Osteocyte (in vitro differentiated cells): Measurements from ENCODE around the gene MOGAT3. TPM values are rescaled to one million over a fixed set of nuclear protein-coding genes. Genes with fewer than 3 reads are reported as not detected.
A peak's percentile ranks its signal among the peaks of the same experiment; 100 is the strongest.

Source experiments
- DNase-seq: peaks from one replicate; pipeline ENCODE4 v3.0.0; 2021; ENCODE audit warnings: mixed read lengths; ENCODE audit not compliant: unreplicated experiment; ENCODE audit errors: extremely low spot score
- H3K27ac Mint-ChIP-seq: one replicate; pipeline ENCODE4 v1.8.0; 2021; ENCODE audit warnings: mild to moderate bottlenecking, mixed read lengths; ENCODE audit not compliant: unreplicated experiment
- H3K27me3 Mint-ChIP-seq: one replicate; pipeline ENCODE4 v1.8.0; 2021; ENCODE audit warnings: mixed read lengths; ENCODE audit not compliant: unreplicated experiment
- H3K36me3 Mint-ChIP-seq: one replicate; pipeline ENCODE4 v1.8.0; 2021; ENCODE audit warnings: mixed read lengths; ENCODE audit not compliant: unreplicated experiment
- H3K4me1 Mint-ChIP-seq: one replicate; pipeline ENCODE4 v1.8.0; 2021; ENCODE audit warnings: mixed read lengths; ENCODE audit not compliant: unreplicated experiment
- H3K4me3 Mint-ChIP-seq: one replicate; pipeline ENCODE4 v1.8.0; 2021; ENCODE audit warnings: mild to moderate bottlenecking, moderate library complexity, mixed read lengths; ENCODE audit not compliant: unreplicated experiment
- H3K9me3 Mint-ChIP-seq: one replicate; pipeline ENCODE4 v1.8.0; 2021; ENCODE audit warnings: mixed read lengths; ENCODE audit not compliant: unreplicated experiment
- total RNA-seq: library from RNA; stranded (reverse); gene quantifications from 2 replicates; pipeline ENCODE4 v1.2.1, GENCODE V29; 2021
- TF ChIP-seq, protein P1 (sequence below): fragments of 200-600 bp; sonication (generic); IDR thresholded peaks from 2 replicates; pipeline ENCODE4 v1.5.0; 2021; ENCODE audit warnings: antibody characterized with exemption, mild to moderate bottlenecking, moderate library complexity

The MOGAT3 gene
- total RNA-seq, 1 donor from 2014 or later = not detected

DNA sequence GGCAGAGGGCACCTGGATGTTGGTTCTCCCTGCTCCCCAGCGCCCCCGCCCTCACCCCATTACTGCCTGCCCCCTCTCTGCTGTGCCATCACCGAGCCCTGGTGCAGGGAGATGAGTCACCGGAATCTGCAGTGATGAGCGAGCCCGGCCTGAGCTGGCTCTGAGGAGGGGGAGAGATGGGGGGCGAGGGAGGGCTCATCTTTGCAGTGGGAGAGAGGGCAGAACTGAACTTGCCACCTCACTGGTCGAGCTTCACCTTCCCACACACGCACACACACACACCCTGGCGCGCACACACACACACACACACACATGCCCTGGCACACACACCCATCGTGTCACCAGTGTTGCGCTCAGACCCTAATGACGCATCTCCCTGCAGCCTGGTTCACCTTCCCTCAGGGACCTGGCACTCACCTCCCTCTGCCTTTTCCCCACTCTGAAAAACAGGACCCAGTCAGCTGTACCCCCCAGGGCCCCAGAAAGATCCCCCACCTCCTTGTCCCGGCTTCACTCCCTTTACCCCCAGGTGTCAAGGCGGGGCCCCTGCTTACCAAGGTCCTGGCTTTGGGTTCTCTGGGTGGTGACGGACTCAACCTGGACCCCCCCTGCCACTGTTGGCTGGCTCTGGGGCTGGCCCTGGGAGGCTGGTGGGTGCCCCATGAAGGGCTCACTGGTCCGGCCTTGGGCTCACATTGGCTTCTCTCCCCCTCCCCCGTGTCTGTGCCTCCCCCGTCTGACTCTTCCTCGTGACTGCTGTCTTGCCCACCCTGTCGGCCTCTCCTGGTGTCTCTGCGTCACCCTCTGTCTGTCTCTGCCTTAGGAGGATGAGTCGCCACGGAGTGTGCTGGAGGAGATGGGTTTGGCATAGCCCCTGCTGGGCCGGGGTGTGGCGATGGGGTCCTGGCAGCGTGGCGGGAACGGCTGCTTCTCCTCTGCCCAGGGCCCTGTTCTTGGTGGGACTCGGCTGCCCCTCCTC, 40.9 kb downstream of the MOGAT3 start:
- Mint-ChIP-seq H3K27ac (no peak overlapping the region), H3K4me3 (no peak overlapping the region)

GRCh38 chr7:101156866-101157589, 43.8 kb downstream of the MOGAT3 start:
- Mint-ChIP-seq H3K9me3 (no peaks in the 10 kb centered on the region), H3K27me3 (peaks cover 2% of the 10 kb centered on the region), H3K4me1 (peaks cover 12% of the 10 kb centered on the region), H3K4me3 (no peak overlapping the region), H3K36me3 (peaks cover 18% of the 10 kb centered on the region), H3K27ac (no peak overlapping the region)
- TF ChIP-seq, protein P1, sequence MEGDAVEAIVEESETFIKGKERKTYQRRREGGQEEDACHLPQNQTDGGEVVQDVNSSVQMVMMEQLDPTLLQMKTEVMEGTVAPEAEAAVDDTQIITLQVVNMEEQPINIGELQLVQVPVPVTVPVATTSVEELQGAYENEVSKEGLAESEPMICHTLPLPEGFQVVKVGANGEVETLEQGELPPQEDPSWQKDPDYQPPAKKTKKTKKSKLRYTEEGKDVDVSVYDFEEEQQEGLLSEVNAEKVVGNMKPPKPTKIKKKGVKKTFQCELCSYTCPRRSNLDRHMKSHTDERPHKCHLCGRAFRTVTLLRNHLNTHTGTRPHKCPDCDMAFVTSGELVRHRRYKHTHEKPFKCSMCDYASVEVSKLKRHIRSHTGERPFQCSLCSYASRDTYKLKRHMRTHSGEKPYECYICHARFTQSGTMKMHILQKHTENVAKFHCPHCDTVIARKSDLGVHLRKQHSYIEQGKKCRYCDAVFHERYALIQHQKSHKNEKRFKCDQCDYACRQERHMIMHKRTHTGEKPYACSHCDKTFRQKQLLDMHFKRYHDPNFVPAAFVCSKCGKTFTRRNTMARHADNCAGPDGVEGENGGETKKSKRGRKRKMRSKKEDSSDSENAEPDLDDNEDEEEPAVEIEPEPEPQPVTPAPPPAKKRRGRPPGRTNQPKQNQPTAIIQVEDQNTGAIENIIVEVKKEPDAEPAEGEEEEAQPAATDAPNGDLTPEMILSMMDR = no peak
- DNase-seq = no peak

More for the DNA sequence above, 40.9 kb downstream of the MOGAT3 start:
- Mint-ChIP-seq H3K27me3 (peaks cover 9% of the 10 kb centered on the region), H3K36me3 (peaks cover 18% of the 10 kb centered on the region), H3K4me1 (peaks cover 24% of the 10 kb centered on the region), H3K9me3 (no peaks in the 10 kb centered on the region)
- TF ChIP-seq, protein P1 = no peak
- no peak for DNase-seq

DNA sequence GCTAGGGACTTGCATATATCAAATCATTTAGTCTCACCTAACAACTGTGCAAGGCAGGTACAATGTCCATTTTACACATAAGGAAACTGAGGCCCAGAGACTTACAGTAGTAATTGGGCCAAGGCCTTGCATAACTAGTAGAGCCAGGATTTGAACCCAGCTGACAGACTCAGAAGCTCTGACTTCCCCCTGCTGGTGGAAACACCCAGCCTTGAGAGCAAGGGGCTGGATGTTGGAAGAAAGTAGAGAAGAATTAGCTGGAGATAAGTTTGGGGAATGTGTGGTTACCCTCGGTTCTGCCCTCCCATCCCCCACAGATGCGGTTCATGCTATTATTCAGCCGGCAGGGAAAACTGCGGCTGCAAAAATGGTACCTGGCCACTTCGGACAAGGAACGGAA, 44.6 kb downstream of the MOGAT3 start:
- Mint-ChIP-seq H3K27me3 (peaks cover 2% of the 10 kb centered on the region), H3K9me3 (no peaks in the 10 kb centered on the region), H3K4me1 (peaks cover 12% of the 10 kb centered on the region), H3K4me3 (no peak overlapping the region), H3K36me3 (peaks cover 16% of the 10 kb centered on the region), H3K27ac (no peak overlapping the region)
- TF ChIP-seq, protein P1 = peak; percentile 18
- no peak for DNase-seq

- Mint-ChIP-seq H3K4me3 (peak overlapping the region; percentile 77), H3K9me3 (no peaks in the 10 kb centered on the region), H3K27ac (peak overlapping the region; percentile 39), H3K4me1 (peaks cover 12% of the 10 kb centered on the region), H3K27me3 (peaks cover 2% of the 10 kb centered on the region), H3K36me3 (peaks cover 15% of the 10 kb centered on the region)
- no peak for DNase-seq
- TF ChIP-seq, protein P1 = no peak
Measured at GRCh38 chr7:101155303-101155702, 45.5 kb downstream of the MOGAT3 start.

- Mint-ChIP-seq H3K27ac (peak overlapping the region; percentile 39), H3K27me3 (peaks cover 5% of the 10 kb centered on the region), H3K36me3 (peaks cover 14% of the 10 kb centered on the region), H3K9me3 (no peaks in the 10 kb centered on the region), H3K4me3 (peak overlapping the region; percentile 77), H3K4me1 (peaks cover 12% of the 10 kb centered on the region)
- DNase-seq = no peak
- TF ChIP-seq, protein P1 = no peak
Measured at GRCh38 chr7:101154693-101155102, 46.1 kb downstream of the MOGAT3 start.
